Measurements from ENCODE around the gene LIMCH1. TPM values are rescaled to one million over a fixed set of nuclear protein-coding genes. Genes with fewer than 3 reads are reported as not detected.
"Not testable (repeated sequence)": the region's sequence is repeated elsewhere in the genome, so short reads cannot be mapped to it uniquely, and the experiment has no call there.

The LIMCH1 gene, protein sequence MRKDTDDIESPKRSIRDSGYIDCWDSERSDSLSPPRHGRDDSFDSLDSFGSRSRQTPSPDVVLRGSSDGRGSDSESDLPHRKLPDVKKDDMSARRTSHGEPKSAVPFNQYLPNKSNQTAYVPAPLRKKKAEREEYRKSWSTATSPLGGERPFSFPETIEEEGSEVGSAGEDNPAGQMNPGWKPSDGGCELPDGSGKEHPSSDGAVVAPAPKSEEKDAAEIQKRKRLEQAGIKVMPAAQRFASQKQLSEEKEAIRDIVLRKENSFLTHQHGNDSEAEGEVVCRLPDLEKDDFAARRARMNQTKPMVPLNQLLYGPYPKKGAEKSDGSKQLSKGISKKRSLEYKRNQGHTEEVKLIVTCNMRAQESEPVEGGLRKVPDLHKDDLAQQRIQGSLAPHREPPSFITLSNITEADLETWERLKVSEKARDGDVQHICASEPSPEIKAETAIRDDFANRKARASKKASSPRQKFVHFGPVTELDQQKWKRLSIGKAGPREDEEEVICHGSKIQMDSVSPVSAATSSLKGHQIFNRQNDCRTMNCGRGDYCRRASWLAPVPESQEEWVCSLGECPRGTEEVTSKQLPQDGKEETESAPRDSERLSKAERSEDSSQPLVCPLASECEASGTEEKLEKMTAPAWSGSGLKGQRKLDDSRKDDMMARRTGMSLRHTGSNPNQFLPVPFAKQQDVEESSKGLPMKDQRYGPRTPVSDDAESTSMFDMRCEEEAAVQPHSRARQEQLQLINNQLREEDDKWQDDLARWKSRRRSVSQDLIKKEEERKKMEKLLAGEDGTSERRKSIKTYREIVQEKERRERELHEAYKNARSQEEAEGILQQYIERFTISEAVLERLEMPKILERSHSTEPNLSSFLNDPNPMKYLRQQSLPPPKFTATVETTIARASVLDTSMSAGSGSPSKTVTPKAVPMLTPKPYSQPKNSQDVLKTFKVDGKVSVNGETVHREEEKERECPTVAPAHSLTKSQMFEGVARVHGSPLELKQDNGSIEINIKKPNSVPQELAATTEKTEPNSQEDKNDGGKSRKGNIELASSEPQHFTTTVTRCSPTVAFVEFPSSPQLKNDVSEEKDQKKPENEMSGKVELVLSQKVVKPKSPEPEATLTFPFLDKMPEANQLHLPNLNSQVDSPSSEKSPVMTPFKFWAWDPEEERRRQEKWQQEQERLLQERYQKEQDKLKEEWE (N-terminal part only)
- not detected in 2 replicates for total RNA-seq

DNA sequence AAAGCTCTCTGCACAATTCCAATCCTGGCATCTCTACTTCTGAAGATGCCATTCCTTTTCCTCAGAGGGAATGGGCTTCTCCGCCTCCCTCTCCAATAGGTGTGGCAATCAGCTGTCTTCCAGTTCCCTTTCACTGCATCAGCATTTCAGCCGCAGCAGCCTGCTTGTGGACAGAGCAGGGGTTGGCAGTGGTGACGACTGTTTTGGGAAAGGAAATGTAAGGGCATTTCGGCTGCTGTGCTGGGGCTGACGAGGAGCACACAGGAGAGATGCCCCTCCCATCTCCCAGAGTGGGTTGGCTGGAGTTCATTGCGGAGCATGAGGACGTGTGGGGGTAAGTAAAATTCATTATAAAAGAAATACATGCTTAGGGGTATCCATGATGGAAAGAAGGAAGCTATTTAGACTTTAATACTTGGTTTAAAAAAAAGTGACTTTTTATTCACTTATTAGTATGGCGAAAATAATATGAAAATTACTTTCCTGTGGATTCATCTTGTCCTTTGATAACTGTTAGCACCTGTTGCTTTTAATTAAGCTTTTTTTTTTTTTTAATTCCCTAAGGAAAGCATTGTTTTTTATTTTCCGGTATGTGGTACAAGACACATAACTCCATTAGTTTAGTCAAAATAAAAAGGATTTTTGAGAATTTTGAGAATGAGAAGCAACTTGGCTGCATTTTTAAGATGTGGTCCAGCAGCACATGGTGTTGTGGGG, at the start of gene LIMCH1:
TSS of gene LIMCH1 (plus strand) at position 141 of the 717 bp plus-strand sequence. CDS start 67,839 bp downstream, outside the sequence.
- intact Hi-C loops (cut with micrococcal nuclease) = no loop called here

DNA sequence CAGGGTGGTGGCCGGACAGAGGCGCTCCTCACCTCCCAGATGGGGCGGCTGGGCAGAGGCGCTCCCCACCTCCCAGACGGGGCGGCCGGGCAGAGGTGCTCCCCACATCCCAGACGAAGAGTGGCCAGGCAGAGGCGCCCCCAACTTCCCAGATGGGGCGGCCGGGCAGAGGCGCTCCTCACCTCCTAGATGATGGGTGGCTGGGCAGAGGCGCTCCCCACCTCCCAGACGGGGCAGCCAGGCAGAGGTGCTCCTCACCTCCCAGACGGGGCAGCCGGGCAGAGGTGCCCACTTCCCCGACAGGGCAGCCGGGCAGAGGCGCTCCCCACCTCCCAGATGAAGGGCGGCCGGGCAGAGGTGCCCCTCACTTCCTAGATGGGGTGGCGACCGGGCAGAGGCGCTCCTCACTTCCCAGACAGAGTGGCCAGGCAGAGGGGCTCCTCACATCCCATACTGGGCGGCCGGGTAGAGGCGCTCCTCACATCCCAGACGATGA, 46.8 kb upstream of the LIMCH1 start:
- intact Hi-C loops (cut with micrococcal nuclease) = not testable (repeated sequence)

DNA sequence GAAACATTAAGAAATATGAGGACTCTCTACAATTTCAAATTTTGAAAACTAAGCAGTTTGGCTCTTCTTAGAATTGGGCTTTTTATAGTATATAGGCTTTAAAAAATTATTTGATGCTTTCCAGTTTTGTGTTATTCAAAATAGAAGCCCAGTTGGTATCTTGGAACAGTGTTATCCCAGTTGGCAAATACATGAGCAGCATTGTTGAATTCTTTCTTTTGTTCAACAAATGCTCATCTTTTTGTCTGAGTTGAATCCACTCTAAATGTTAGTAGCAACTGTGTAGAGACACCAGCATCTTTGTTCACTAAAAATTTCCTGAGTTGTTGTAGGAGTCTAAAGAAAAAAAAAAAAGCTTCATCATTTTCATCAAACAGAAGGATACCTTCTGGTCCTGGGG, 41.0 kb upstream of the LIMCH1 start:
- intact Hi-C loops (cut with micrococcal nuclease) = no loop called here

DNA sequence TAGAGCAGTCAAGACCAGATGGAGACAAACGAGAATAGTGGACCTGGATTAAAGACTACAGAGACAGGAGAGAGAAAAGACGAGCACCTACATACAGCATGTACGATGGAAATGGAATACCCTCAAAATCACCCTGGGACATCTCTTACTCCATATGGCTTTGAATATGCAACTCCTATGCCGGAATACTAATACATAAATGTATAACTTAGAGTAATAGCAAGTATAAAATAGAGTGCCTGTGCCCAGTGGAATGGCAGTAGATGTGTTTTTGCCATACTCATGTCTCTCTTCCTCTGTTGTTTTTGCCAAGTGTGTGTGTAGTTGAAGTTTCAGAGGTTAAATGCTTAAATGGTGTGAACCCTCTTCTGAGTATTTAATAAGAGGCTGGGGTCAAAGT, 39.8 kb upstream of the LIMCH1 start:
- intact Hi-C loops (cut with micrococcal nuclease) = no loop called here

DNA sequence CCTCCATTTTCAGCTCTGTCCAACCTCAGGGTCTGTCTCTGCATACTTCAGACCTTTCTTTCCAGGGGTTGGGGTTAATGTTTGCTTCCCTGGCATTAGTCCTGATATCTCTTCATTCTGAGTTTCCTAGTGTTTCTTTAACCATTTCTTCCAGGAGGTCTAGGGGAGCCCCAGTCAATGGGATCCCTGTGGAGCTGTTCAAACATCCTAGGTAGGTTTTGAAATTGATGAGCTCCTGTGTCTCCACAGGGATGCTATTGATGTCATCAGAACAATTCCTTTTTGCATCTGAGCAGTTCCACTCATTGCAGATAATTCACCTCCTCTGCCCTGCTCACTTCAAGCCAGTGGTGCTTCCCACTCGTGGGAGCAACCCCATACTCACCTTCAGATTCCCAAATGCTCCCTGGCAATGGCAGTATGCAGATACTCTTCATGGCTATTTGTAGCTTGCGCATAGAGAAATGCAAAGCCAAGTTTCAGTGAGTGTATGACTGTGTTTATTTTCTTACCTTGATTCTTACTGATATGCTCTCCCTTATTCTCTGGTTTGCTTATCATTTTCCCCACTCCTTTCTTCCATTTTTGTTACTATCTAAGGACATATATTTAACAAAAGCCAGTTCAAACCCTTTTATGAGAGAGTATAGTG, 33.7 kb upstream of the LIMCH1 start:
- intact Hi-C loops (cut with micrococcal nuclease) = no loop called here

DNA sequence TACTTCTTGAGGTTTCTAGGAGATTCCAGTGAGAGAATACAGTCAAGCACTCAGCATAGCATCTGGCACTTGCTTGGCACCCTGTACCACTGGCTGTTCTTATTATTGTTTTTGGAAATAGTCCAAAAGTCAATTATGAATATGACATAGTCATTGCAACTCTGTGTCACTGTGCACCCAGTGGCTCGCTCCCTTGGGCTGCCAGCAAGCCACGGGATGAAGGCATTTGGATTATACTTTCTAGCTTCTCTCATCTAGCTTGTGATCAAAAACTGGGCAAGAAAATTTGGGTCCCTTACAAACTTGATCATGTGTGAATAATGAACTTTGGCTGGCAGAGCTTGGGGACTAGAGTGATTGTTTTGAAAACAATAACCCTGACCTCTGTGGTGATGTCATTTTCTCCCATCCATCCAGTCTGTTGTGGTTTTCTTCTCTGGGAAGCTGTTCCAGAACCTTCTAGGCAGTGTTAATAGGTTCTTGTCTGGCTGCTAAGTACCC, 32.7 kb upstream of the LIMCH1 start:
- intact Hi-C loops (cut with micrococcal nuclease) = no loop called here

DNA sequence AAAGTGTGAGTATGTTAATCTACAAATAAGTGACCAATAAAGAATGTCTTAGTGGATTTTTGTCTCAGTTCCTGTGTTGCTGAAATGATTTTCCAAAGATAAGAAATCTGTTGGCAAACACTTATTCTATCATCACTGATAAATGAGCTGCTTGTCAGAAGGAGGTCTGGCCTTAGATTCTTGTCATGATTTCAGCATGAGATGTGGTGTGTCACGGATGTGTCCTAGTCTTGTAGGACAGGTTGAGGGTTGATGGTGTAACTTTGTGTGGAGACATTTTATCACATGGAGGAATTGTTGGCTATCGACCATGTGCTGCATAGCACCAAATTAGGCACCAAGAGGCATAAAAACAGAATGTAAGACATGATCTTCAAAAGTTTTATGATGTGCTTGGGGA, 31.8 kb upstream of the LIMCH1 start:
- intact Hi-C loops (cut with micrococcal nuclease) = no loop called here

DNA sequence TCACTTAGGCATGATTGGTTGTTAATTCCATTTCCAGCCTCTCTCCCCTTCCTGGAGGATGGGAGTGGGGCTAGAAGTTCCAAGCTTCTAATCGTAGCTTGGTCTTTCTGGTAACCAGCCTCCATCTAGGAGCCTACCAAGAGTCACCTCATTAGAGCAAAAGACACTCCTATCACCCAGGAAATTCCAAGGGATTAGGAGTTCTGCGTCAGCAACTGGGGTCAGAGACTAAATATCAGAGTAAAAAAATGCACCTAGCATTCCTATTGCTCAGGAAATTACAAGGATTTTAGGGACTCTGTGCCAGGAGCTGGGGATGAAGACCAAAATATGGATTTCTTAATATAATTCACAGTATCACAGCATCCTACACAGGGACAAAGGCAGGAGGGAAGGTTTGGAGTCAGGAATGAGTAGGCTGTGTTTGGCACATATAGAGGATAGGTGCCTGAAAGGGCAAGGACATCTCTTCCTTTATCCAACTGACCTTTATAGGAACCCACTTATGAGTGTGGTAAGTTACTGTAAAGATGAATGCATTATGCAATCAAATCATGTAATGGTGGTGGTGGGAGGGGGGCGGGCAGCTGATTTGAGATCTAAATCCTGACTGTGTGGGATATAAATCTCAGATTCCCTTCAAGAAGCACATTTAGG, 30.5 kb upstream of the LIMCH1 start:
- intact Hi-C loops (cut with micrococcal nuclease) = no loop called here

DNA sequence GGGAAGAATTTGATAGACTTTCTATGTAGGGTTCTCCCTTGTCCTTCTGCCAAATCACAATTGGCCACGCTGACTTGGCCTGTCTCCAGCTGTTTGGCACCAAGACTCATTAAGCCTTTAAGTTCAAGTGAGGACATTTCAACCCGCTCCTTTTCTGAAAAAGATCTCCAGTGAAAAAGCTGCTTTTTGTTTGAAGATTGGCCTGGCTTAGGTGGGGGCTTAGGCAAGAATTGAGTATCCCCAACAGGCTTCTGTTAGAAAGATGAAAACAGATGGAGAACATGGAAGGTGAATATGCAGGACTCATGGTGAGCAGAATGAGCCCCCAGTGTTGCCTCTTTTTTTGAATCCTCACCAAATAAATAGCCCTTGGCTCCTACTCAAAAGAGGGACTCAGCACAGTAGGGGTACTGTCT, 28.5 kb upstream of the LIMCH1 start:
- intact Hi-C loops (cut with micrococcal nuclease) = no loop called here

DNA sequence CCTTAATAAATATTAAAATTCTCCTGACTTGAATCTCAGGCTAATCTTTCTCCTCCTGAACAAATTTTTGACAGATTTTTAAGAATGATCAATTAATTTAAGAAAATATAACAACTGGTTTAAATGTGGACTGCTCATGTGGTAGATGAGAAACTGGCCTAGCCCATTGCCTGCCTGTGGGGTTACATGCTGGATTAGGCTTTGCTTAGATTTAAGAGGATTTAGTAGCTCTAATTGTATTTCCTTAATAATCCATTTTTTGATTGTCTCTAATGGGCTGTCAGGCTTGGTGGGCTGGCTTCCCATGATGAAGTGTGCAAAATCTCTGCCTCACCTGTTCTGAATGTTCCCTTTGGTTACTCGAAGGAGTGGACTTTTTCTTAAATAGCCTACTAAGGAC, 27.8 kb upstream of the LIMCH1 start:
- intact Hi-C loops (cut with micrococcal nuclease) = no loop called here

DNA sequence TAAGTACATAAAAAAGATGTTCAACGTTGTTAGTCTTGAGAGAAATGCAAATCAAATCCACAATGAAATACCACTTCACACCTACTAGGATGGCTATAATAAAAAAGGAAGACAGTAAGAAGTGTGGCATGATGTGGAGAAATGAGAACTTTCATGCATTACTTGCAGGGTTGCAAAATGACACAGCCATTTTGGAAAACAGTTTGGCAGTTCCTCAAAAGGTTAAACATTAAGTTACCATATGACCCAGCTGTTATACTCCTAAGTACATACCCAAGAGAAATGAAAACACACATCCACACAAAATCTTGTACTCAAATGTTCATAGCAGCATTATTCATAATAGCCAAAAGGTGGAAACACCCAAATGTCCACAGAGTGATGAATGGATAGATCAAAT, 25.8 kb upstream of the LIMCH1 start:
- intact Hi-C loops (cut with micrococcal nuclease) = no loop called here

DNA sequence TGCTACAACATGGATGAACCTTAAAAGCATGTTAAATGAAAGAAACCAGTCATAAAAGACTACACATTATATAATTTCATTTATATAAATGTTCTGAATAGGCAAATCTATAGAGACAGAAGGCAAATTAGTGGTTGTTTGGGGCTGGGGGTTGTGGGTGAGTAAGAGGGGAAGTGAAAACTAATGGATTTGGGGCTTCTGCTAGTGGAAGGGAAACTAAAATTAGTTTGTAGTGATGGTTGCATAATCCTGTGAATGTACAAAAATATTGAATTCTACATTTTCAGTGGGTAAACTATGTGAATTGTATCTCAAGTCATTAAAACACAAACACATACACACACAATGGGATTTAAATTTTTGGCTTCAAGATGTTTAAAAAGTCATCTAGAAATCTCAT, 25.4 kb upstream of the LIMCH1 start:
- intact Hi-C loops (cut with micrococcal nuclease) = no loop called here

DNA sequence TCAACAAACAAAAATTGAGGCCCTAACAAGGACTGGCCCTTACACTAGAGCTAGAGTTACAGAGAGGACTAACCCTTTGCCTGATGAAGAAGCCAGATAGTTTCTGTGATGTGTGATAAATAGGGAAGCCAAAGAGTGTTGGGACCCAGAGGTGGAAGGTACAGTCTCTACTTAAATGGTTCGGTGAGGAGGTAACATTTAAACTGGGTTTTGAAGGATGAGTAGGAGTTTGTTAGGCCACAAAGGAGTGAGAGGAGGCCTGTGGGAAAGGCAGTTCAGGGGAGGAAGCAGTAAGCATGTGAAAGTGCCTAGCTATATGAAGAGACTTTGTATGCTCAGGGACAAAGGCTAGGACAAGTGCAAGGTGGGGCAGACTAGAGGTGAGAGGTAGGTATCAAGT, 23.8 kb upstream of the LIMCH1 start:
- intact Hi-C loops (cut with micrococcal nuclease) = no loop called here

DNA sequence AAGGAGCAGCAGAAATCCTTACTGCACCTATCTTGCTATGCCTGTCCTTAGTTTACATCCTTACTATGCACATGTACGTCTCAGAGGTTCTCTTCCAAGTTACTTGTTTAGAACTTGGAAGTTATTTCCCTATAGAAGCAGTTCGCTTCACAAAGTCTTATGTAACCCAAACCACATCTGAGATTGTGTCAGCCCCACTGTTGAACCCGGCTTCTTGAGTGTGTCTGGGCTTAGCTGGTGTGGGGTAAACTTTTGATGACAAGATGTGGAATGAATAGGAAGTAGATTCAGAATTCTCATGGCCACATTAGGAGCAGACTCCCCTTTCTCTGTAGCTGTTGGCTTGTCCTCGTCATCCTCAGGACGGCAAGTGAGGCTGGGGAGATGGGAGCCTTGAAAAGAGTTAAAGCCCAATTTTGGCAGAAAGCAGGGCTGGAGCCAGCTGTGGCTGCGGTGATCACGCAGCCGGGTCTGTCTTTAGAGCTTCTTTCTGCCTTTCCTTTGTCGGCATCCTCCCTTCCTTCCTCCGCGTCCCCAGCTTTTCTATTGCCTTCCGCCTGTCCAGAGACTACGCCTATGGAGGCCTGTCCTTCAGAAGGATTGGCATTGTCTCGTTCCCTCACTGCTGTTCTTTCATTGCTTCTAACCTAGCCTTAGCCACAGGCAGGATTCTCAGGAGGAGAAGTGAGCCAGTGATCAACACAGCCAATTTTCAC, 23.0 kb upstream of the LIMCH1 start:
- intact Hi-C loops (cut with micrococcal nuclease) = no loop called here

DNA sequence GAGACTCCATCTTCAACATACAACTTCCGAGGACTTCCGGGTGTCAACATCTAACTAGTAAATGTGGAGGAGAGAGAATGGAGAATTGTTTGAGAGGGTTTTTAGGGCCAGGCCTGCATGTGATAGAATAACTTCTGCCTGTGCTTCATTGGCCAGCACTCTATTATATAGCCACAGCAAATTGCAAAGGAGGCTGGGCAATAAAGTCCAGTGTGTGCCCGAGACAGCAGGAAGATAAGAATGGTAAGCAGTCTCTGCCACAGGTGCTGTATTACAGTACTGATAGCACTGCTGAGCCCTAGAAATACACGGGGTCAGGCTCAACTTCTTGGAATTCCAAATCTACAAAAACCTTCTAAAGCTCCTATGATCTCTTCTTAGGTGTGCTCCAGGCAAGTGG, 20.8 kb upstream of the LIMCH1 start:
- intact Hi-C loops (cut with micrococcal nuclease) = no loop called here

DNA sequence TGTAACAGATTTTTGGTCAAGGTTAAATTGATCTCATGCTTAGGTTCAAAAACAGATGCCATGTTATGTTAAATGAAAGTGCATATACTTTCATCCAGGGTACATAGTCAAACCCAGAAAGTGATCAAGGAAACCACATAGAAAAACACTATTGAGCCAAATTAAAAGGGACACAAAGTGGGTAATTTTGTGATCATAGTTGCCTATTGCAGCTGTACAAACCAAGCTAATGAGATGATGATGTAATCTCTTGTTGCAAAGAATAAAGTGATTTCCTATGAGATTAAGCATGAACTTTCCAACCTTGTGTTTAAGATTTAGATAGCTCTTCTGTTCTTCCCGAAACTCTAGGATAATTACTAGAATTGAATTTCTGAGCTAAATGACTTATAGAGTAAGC, 20.2 kb upstream of the LIMCH1 start:
- intact Hi-C loops (cut with micrococcal nuclease) = no loop called here

DNA sequence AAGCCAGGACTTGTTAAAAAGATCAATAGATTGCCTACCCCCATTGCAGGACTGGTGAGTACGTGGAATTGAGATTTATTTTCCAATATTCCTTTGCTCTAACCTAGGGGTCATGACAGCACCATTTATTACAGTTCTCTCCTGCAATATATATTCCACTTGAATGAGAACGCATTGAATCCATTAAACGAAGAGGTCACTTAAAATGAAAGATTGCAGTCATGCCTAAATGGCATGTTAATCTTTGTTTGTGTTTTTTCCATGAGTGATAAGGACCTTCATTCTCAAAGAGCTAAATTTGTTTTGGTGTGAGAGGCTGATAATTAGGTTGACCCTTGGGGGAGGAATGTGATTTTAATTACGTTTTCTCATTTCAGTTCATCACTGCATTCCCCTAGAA, 13.5 kb upstream of the LIMCH1 start:
- intact Hi-C loops (cut with micrococcal nuclease) = no loop called here

DNA sequence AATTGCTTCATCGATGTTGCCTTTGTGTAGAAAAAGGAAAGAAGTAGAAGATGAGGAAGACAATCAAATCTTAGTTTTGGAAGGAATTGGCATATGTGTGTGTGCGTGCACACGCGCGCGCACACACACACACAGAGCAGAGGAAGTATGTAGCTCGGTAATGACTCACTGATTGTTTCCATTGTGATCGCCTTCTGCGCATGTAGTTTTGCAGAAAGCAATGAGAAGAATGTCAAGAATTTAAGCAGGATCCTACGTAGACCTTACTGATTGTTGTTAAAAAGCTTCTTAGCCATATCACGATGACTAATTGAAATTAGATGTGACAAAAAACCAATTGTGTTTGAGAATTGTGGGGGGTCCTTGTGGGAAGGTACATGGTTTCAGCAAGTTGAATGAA, 12.8 kb upstream of the LIMCH1 start:
- intact Hi-C loops (cut with micrococcal nuclease) = no loop called here

DNA sequence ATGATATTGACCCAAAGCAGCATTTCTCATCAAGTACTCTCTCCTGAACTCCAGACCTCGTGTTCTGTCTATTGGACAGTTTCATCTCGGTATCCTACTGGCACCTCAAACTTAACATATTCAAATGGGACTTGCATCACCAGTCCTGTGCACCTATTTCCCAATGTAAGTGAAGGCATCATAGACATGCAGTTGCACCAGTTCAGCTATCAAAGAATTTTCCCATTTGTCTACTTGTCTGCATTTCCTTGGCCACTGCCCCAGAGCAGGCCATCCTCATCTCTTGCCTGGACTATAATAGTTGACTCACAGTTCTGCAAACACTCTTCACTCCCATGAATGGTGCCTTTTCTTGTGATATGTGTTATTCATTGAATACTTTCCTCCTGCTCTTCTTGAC, 11.3 kb upstream of the LIMCH1 start:
- intact Hi-C loops (cut with micrococcal nuclease) = no loop called here

Measured in T-helper 2 cell treated with Interferon-gamma antibody and Interleukin-4, amounts not matched to agents 100 ng/mL and 5 ng/mL, for 36 hours (primary cell).